H54 (cell line): ENCODE results near the gene MRFAP1.

Source experiments
- DNase-seq: peaks from one replicate; pipeline ENCODE4 v3.0.0; 2011; ENCODE audit warnings: low spot score, mixed read lengths; ENCODE audit not compliant: insufficient read length
- FAIRE-seq: peaks from 3 replicates; lab custom pipeline; 2011; peaks lifted over from hg19 to GRCh38; lab: Jason Lieb, UNC
- POLR2A ChIP-seq: IDR thresholded peaks from 2 replicates; pipeline ENCODE4 v1.6.1; 2011; ENCODE audit warnings: low read depth, mild to moderate bottlenecking, low read length

MRFAP1 gene

GRCh38 chr4:6673660-6674499 is 33.4 kb downstream of the MRFAP1 start:
- FAIRE-seq (no peak), DNase-seq (peak; percentile 87)
- TF ChIP-seq POLR2A: peak; percentile 81

GRCh38 chr4:6674500-6675149 is 34.1 kb downstream of the MRFAP1 start:
- TF ChIP-seq POLR2A: no peak
- DNase-seq: no peak
- no peak for FAIRE-seq

GRCh38 chr4:6676722-6677558 is 36.5 kb downstream of the MRFAP1 start:
- FAIRE-seq (no peak), DNase-seq (no peak)
- no peak for TF ChIP-seq POLR2A

- FAIRE-seq (no peak), DNase-seq (no peak)
- no peak for TF ChIP-seq POLR2A
Observed at GRCh38 chr4:6680372-6681034, 40.0 kb downstream of the MRFAP1 start.

GRCh38 chr4:6681191-6681590 is 40.7 kb downstream of the MRFAP1 start:
- FAIRE-seq (no peak), DNase-seq (no peak)
- no peak for TF ChIP-seq POLR2A

- FAIRE-seq (no peak), DNase-seq (no peak)
- no peak for TF ChIP-seq POLR2A
Observed at GRCh38 chr4:6682862-6683590, 42.5 kb downstream of the MRFAP1 start.

GRCh38 chr4:6684656-6685055 is 44.2 kb downstream of the MRFAP1 start:
- TF ChIP-seq POLR2A: no peak
- FAIRE-seq (no peak), DNase-seq (no peak)

GRCh38 chr4:6686104-6686787 is 45.8 kb downstream of the MRFAP1 start:
- FAIRE-seq (no peak), DNase-seq (no peak)
- TF ChIP-seq POLR2A: no peak

GRCh38 chr4:6687947-6688878 is 47.7 kb downstream of the MRFAP1 start:
- DNase-seq (no peak), FAIRE-seq (no peak)
- no peak for TF ChIP-seq POLR2A

- FAIRE-seq (no peak), DNase-seq (peak; percentile 81)
- peak; percentile 22; the same call in 1 of the 2 replicates for TF ChIP-seq POLR2A
Observed at GRCh38 chr4:6688879-6689505, 48.5 kb downstream of the MRFAP1 start.

GRCh38 chr4:6689506-6689960 is 49.0 kb downstream of the MRFAP1 start:
- no peak for FAIRE-seq
- no peak for TF ChIP-seq POLR2A
- no peak for DNase-seq
